HepG2 (cell line): ENCODE results near the gene ADPRHL1. TPM values are rescaled to one million over a fixed set of nuclear protein-coding genes. Genes with fewer than 3 reads are reported as not detected.

Experiments
- DRAP1 ChIP-seq: IDR thresholded peaks from 2 replicates; pipeline ENCODE4 v1.6.1; 2016; ENCODE audit warnings: missing genetic modification reagents, missing compliant biosample characterization
- ETV5 ChIP-seq: IDR thresholded peaks from 2 replicates; pipeline ENCODE4 v1.6.1; 2018; ENCODE audit warnings: missing biosample characterization, missing genetic modification reagents, inconsistent platforms, borderline replicate concordance
- KLF9 ChIP-seq: IDR thresholded peaks from 2 replicates; pipeline ENCODE4 v1.6.1; 2016; ENCODE audit warnings: low read depth
- MYPOP ChIP-seq: sonication (generic); formaldehyde crosslinking; IDR thresholded peaks from 2 replicates; pipeline ENCODE4 v1.8.1; 2023; ENCODE audit warnings: mild to moderate bottlenecking, moderate library complexity, missing genetic modification reagents
- NONO ChIP-seq, 2 experiments: fragments of 450-650 bp in 1 of 2; sonication (generic) in 1 of 2; formaldehyde crosslinking in 1 of 2; IDR thresholded peaks in 1 of 2; conservative IDR thresholded peaks in 1 of 2; 2 replicates each; pipeline versions ENCODE4 v1.6.1 to v1.8.0; 2017 to 2022; ENCODE audit warnings: mild to moderate bottlenecking in 1 of 2, missing genetic modification reagents in 1 of 2, moderate library complexity in 1 of 2
- NR2F2 ChIP-seq: IDR thresholded peaks from 2 replicates; pipeline ENCODE4 v1.6.1; 2012; ENCODE audit warnings: low read depth, inconsistent platforms, borderline replicate concordance
- POGK ChIP-seq: sonication (generic); formaldehyde crosslinking; conservative IDR thresholded peaks from 2 replicates; pipeline ENCODE4 v1.8.0; 2022; ENCODE audit warnings: mild to moderate bottlenecking, moderate library complexity, missing genetic modification reagents
- POLR2A ChIP-seq, 2 experiments: IDR thresholded peaks; 2 replicates each; pipeline ENCODE4 v1.6.1; 2011; ENCODE audit warnings: low read depth in 2 of 2, low read length in 2 of 2, mild to moderate bottlenecking in 1 of 2, moderate library complexity in 1 of 2; ENCODE audit not compliant: insufficient read depth in 1 of 2
- PRMT3 ChIP-seq: sonication (generic); formaldehyde crosslinking; IDR thresholded peaks from 2 replicates; pipeline ENCODE4 v1.8.1; 2022; ENCODE audit warnings: low read depth, mild to moderate bottlenecking, moderate library complexity, missing genetic modification reagents, borderline replicate concordance
- SMC3 ChIP-seq: IDR thresholded peaks from 2 replicates; pipeline ENCODE4 v1.6.1; 2011; ENCODE audit warnings: low read length, improper control_type of control experiment
- ZBTB2 ChIP-seq: sonication (generic); formaldehyde crosslinking; IDR thresholded peaks from 2 replicates; pipeline ENCODE4 v1.8.0; 2022; ENCODE audit warnings: low read depth, missing genetic modification reagents
- ZGPAT ChIP-seq: IDR thresholded peaks from 2 replicates; pipeline ENCODE4 v1.6.1; 2016; ENCODE audit warnings: mild to moderate bottlenecking
- ZMYM4 ChIP-seq: sonication (generic); formaldehyde crosslinking; IDR thresholded peaks from 2 replicates; pipeline ENCODE4 v1.8.1; 2023; ENCODE audit warnings: mild to moderate bottlenecking, missing genetic modification reagents
- ZNF12 ChIP-seq: sonication (generic); formaldehyde crosslinking; IDR thresholded peaks from 2 replicates; pipeline ENCODE4 v1.5.0; 2020; ENCODE audit warnings: missing genetic modification reagents
- ZNF44 ChIP-seq: sonication (generic); formaldehyde crosslinking; IDR thresholded peaks from 2 replicates; pipeline ENCODE4 v1.5.1; 2020; ENCODE audit warnings: mild to moderate bottlenecking, missing genetic modification reagents
- ZNF652 ChIP-seq: IDR thresholded peaks from 2 replicates; pipeline ENCODE4 v1.6.1; 2016; ENCODE audit warnings: low read depth, borderline replicate concordance
- ZNF776 ChIP-seq: sonication (generic); formaldehyde crosslinking; IDR thresholded peaks from 2 replicates; pipeline ENCODE4 v1.4.0; 2020; ENCODE audit warnings: mild to moderate bottlenecking, missing genetic modification reagents
- ZSCAN25 ChIP-seq: sonication (generic); formaldehyde crosslinking; IDR thresholded peaks from 2 replicates; pipeline ENCODE4 v1.8.0; 2022; ENCODE audit warnings: mild to moderate bottlenecking, missing genetic modification reagents
- ZXDC ChIP-seq: sonication (generic); formaldehyde crosslinking; IDR thresholded peaks from 2 replicates; pipeline ENCODE4 v1.5.0; 2020; ENCODE audit warnings: mild to moderate bottlenecking, missing genetic modification reagents
- polyA plus RNA-seq, 8 experiments: library from polyadenylated mRNA; depleted of rRNA in 3 of 8; stranded (reverse) in 7 of 8; unstranded in 1 of 8; fragments of >200 nt; fragmentation: Illumina TruSeq in 4 of 8; extraction: Trizol in 4 of 8; gene quantifications; 2 replicates each; pipeline versions ENCODE4 v1.2.1 to v1.2.3, GENCODE V29; 2011 to 2016; ENCODE audit warnings: low read depth in 4 of 8, missing spikeins in 1 of 8, mixed read lengths in 1 of 8; ENCODE audit not compliant: insufficient read depth in 1 of 8
- total RNA-seq, 5 experiments: library from RNA; depleted of rRNA; stranded (reverse); fragments of >200 nt; fragmentation: Illumina TruSeq; extraction: Trizol; gene quantifications; 2 replicates each; pipeline ENCODE4 v1.2.3, GENCODE V29; 2016; ENCODE audit warnings: low read depth in 1 of 5

The ADPRHL1 gene
- total and polyA plus RNA-seq, 2 of the 13 experiments (the other 11 are each of a cell fraction or from before 2014, with no cell fraction given) = 0.34 to 0.40 TPM

GRCh38 chr13:113490496-113491417, 37.5 kb upstream of the ADPRHL1 start, which contains the start of gene DCUN1D2 (continued):
- TF ChIP-seq ZGPAT (CRISPR knock-in tag) (peak; percentile 56; the same call in 1 of the 2 replicates), KLF9 (CRISPR knock-in tag) (no peak), NONO (IDR thresholded peaks at IDR 0.05) (no peak), NONO (CRISPR knock-in tag; conservative IDR thresholded peaks at IDR 0.05) (peak; percentile 74), DRAP1 (0 out of 2 replicates have a peak, but pooled peaks have one; percentile 63), MYPOP (CRISPR knock-in tag) (peak; percentile 79; the same call in 1 of the 2 replicates), ZNF12 (no peak), ZSCAN25 (CRISPR knock-in tag) (peak; percentile 91), NR2F2 (no peak; the same call in 1 of the 2 replicates), POLR2A (IDR thresholded peaks at IDR 0.05; ENCODE audit: insufficient read depth in 1 of 2, low read depth in 2 of 2, low read length in 2 of 2) (peak in 1 of 2 experiments; percentile 44; a peak in 1 of 4 replicates), ZNF44 (0 out of 2 replicates have a peak, but pooled peaks have one; percentile 23), PRMT3 (peak; percentile 31; the same call in 1 of the 2 replicates), ZMYM4 (CRISPR knock-in tag) (peak; percentile 28; the same call in 1 of the 2 replicates), ZNF652 (CRISPR knock-in tag) (no peak), ZXDC (CRISPR knock-in tag) (0 out of 2 replicates have a peak, but pooled peaks have one; percentile 25), ETV5 (CRISPR knock-in tag) (peak; percentile 14; the same call in 1 of the 2 replicates), POGK (CRISPR knock-in tag) (peak; percentile 67; the same call in 1 of the 2 replicates), ZBTB2 (peak; percentile 77), ZNF776 (CRISPR knock-in tag) (peak; percentile 7; the same call in 1 of the 2 replicates), SMC3 (no peak)
